ENCODE measurements around the gene ADGRF4. TPM values are rescaled to one million over a fixed set of nuclear protein-coding genes. Genes with fewer than 3 reads are reported as not detected.

ADGRF4 gene
- total RNA-seq, 6 experiments from 2014 or later = not detected

GRCh38 chr6:47727391-47727790, 29.0 kb downstream of the ADGRF4 start:
- DNase-seq = no peak
- TF ChIP-seq CTCF (IDR thresholded peaks at IDR 0.05) = no peak
- Mint-ChIP-seq H3K4me1 (ENCODE audit: low read depth) (no peaks in the 10 kb centered on the region; the same call in 1 of the 2 replicates), H3K4me3 (no peak overlapping the region), H3K27me3 (ENCODE audit: insufficient read depth) (no peaks in the 10 kb centered on the region; the same call in 1 of the 2 replicates), H3K36me3 (ENCODE audit: low read depth) (no peaks in the 10 kb centered on the region), H3K9me3 (peaks cover 17% of the 10 kb centered on the region), H3K27ac (no peak overlapping the region)

GRCh38 chr6:47729019-47729418, 30.6 kb downstream of the ADGRF4 start:
- Mint-ChIP-seq H3K4me3 (no peak overlapping the region), H3K4me1 (ENCODE audit: low read depth) (no peaks in the 10 kb centered on the region; the same call in 1 of the 2 replicates), H3K27me3 (ENCODE audit: insufficient read depth) (no peaks in the 10 kb centered on the region; the same call in 1 of the 2 replicates), H3K27ac (no peak overlapping the region), H3K9me3 (peaks cover 17% of the 10 kb centered on the region), H3K36me3 (ENCODE audit: low read depth) (no peaks in the 10 kb centered on the region)
- no peak for DNase-seq
- TF ChIP-seq CTCF (IDR thresholded peaks at IDR 0.05) = no peak

DNA sequence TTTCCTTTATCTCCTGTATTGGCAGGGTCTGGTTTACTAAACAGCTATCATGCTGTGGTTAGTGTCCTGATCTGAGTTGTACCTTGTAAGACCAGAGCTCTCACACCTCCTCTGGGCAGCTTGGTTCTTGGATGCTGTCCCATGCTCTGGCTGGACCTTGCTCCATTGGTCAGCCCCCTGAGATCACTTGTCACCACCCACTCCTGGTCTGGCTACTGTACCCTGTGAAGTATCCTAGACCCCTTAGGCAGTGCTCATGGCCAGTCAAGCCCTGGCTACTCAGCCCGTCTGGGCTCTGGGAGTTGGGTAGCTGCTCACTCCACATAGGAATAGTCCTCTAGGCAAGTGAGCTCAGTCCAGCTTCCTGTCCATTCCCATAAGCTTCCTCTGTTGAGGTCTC, 31.1 kb downstream of the ADGRF4 start:
- peaks cover 16% of the 10 kb centered on the region for H3K9me3 Mint-ChIP-seq
- H3K4me3 Mint-ChIP-seq = no peak overlapping the region
- DNase-seq = no peak
- H3K36me3 Mint-ChIP-seq (ENCODE audit: low read depth) = no peaks in the 10 kb centered on the region
- H3K27ac Mint-ChIP-seq = no peak overlapping the region
- H3K4me1 Mint-ChIP-seq (ENCODE audit: low read depth) = no peaks in the 10 kb centered on the region; the same call in 1 of the 2 replicates
- TF ChIP-seq CTCF (IDR thresholded peaks at IDR 0.05) = no peak
- H3K27me3 Mint-ChIP-seq (ENCODE audit: insufficient read depth) = no peaks in the 10 kb centered on the region; the same call in 1 of the 2 replicates

GRCh38 chr6:47733879-47734558, 35.6 kb downstream of the ADGRF4 start:
- H3K9me3 Mint-ChIP-seq = no peaks in the 10 kb centered on the region
- no peak for DNase-seq
- no peaks in the 10 kb centered on the region for H3K36me3 Mint-ChIP-seq (ENCODE audit: low read depth)
- H3K4me1 Mint-ChIP-seq (ENCODE audit: low read depth) = no peaks in the 10 kb centered on the region; the same call in 1 of the 2 replicates
- no peak overlapping the region for H3K4me3 Mint-ChIP-seq
- H3K27ac Mint-ChIP-seq = no peak overlapping the region
- no peaks in the 10 kb centered on the region for H3K27me3 Mint-ChIP-seq (ENCODE audit: insufficient read depth)
- TF ChIP-seq CTCF (IDR thresholded peaks at IDR 0.05) = peak; percentile 59

- Mint-ChIP-seq H3K4me3 (no peak overlapping the region), H3K36me3 (ENCODE audit: low read depth) (no peaks in the 10 kb centered on the region), H3K27me3 (ENCODE audit: insufficient read depth) (no peaks in the 10 kb centered on the region), H3K27ac (no peak overlapping the region), H3K9me3 (no peaks in the 10 kb centered on the region), H3K4me1 (ENCODE audit: low read depth) (no peaks in the 10 kb centered on the region; the same call in 1 of the 2 replicates)
- DNase-seq = no peak
- TF ChIP-seq CTCF (IDR thresholded peaks at IDR 0.05) = no peak
These were observed 36.6 kb downstream of the ADGRF4 start for GRCh38 chr6:47734831-47735481.
